NT2/D1 (cell line): ENCODE results near the gene SP5.

Experiments used
- YY1 ChIP-seq: IDR thresholded peaks from 2 replicates; pipeline ENCODE4 v1.6.1; 2011; ENCODE audit not compliant: insufficient read length, insufficient read depth
- ZNF274 ChIP-seq: IDR thresholded peaks from 2 replicates; pipeline ENCODE4 v1.6.1; 2011; ENCODE audit warnings: mild to moderate bottlenecking, low read depth, low read length

DNA sequence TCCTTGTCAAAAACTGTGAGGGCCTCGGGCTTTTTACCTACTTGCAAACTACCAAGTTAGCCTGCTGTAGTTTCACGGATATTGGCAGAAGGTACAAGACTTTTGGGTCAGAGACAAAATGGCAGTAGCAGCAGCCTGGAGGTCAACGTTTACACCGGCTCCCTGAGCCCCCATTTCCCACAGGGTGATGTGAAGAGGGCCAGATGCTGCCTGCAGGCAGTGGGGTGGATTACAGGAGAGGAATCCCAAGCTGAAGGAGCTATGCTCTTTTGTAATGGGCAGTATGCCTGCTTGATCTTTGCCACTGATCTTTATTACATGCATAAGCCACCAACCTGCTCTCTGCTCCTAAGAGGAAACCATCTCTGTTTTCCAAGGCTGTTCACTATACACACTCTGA, 29.5 kb upstream of the SP5 start:
- TF ChIP-seq YY1 (peak; percentile 24), ZNF274 (no peak)
